OCI-LY7 (cell line): ENCODE data around the gene SYT7. TPM values are rescaled to one million over a fixed set of nuclear protein-coding genes. Genes with fewer than 3 reads are reported as not detected.

Experiments
- BruUV-seq: library from RNA; stranded (reverse); fragments of 400-500 nt; replicated peaks from 2 replicates; lab custom pipeline; 2021; lab: Mats Ljungman, UMichigan
- CTCF ChIA-PET: fragments of 300-600 bp; sonication (Branson Sonifier 250); formaldehyde crosslinking; loops from one replicate; lab custom pipeline; 2022; ENCODE audit warnings: antibody characterized with exemption; ENCODE audit not compliant: unreplicated experiment; lab: Charles Lee
- POLR2A ChIA-PET: fragments of 300-600 bp; sonication (Branson Sonifier 250); formaldehyde crosslinking; loops from one replicate; lab custom pipeline; 2022; ENCODE audit warnings: antibody characterized with exemption; lab: Charles Lee
- DNase-seq: peaks from one replicate; pipeline ENCODE4 v3.0.0-alpha.2; 2015; ENCODE audit warnings: low spot score
- H2AFZ ChIP-seq: fragments of 200-600 bp; sonication (generic), shearing (Covaris generic); 2 replicates; pipeline ENCODE4 v1.6.1; 2014; ENCODE audit warnings: mild to moderate bottlenecking, antibody characterized with exemption, low read length, moderate library complexity
- H3K27ac ChIP-seq: fragments of 200-600 bp; sonication (generic); 2 replicates; pipeline ENCODE4 v1.5.1; 2014; ENCODE audit warnings: mixed run types, low read depth, mild to moderate bottlenecking, moderate library complexity, low read length, inconsistent platforms; ENCODE audit not compliant: poor library complexity, severe bottlenecking
- H3K36me3 ChIP-seq: fragments of 200-600 bp; sonication (generic); 2 replicates; pipeline ENCODE4 v1.6.1; 2014; ENCODE audit warnings: mild to moderate bottlenecking, antibody characterized with exemption, low read length, moderate library complexity, mixed read lengths; ENCODE audit not compliant: insufficient read depth
- H3K4me1 ChIP-seq: fragments of 200-600 bp; sonication (generic); 2 replicates; pipeline ENCODE4 v1.5.1; 2014; ENCODE audit warnings: mild to moderate bottlenecking, low read length; ENCODE audit not compliant: insufficient read depth, poor library complexity, severe bottlenecking
- H3K4me2 ChIP-seq: fragments of 200-600 bp; sonication (generic); 2 replicates; pipeline ENCODE4 v1.6.1; 2014; ENCODE audit warnings: mild to moderate bottlenecking, low read length
- H3K4me3 ChIP-seq: fragments of 200-600 bp; sonication (generic); 2 replicates; pipeline ENCODE4 v1.5.1; 2014; ENCODE audit warnings: mild to moderate bottlenecking, low read depth, low read length; ENCODE audit not compliant: poor library complexity, severe bottlenecking
- H3K79me2 ChIP-seq: fragments of 200-600 bp; sonication (generic); 2 replicates; pipeline ENCODE4 v1.6.1; 2016; ENCODE audit warnings: low read depth, mild to moderate bottlenecking, low read length, moderate library complexity, mixed read lengths; ENCODE audit not compliant: insufficient read depth
- H3K9me2 ChIP-seq: fragments of 200-600 bp; sonication (generic); 2 replicates; pipeline ENCODE4 v1.6.1; 2016; ENCODE audit warnings: mild to moderate bottlenecking, low read length, mixed read lengths; ENCODE audit not compliant: insufficient read depth
- H3K9me3 ChIP-seq: fragments of 200-600 bp; sonication (generic); 2 replicates; pipeline ENCODE4 v1.6.1; 2014; ENCODE audit warnings: mild to moderate bottlenecking, mixed run types, low read length, mixed read lengths
- H4K20me1 ChIP-seq: fragments of 200-600 bp; sonication (generic); 2 replicates; pipeline ENCODE4 v1.6.1; 2014; ENCODE audit warnings: mild to moderate bottlenecking, antibody characterized with exemption, low read length, moderate library complexity, mixed read lengths; ENCODE audit not compliant: insufficient read depth
- CTCF ChIP-seq: fragments of 200-600 bp; sonication (generic); conservative IDR thresholded peaks from 2 replicates; pipeline ENCODE4 v1.5.1; 2014; ENCODE audit warnings: mild to moderate bottlenecking, antibody characterized with exemption, low read length, moderate library complexity, mixed read lengths
- EZH2phosphoT487 ChIP-seq: fragments of 200-600 bp; sonication (generic); IDR thresholded peaks from 2 replicates; pipeline ENCODE4 v1.6.1; 2018; ENCODE audit warnings: low read depth, borderline replicate concordance, mild to moderate bottlenecking, mixed run types, antibody characterized with exemption, low read length, moderate library complexity, mixed read lengths
- intact Hi-C: fragments of 100-400 bp; cut with micrococcal nuclease; formaldehyde crosslinking; loops from one replicate; pipeline ENCODE4 v1.10.0; 2022; ENCODE audit not compliant: unreplicated experiment
- total RNA-seq, 2 experiments: library from RNA; depleted of rRNA in 1 of 2; stranded (reverse); fragments of >200 nt in 1 of 2; shearing (Covaris generic) in 1 of 2; gene quantifications; 2 replicates each; pipeline ENCODE4 v1.2.3, GENCODE V29; 2014 to 2022

Gene SYT7
- total RNA-seq, 2 experiments from 2014 or later = not detected

GRCh38 chr11:61512435-61512834, 68.4 kb downstream of the SYT7 start:
- BruUV-seq = no TSS peak
- Histone ChIP-seq H3K36me3 (no peaks in the 10 kb centered on the region), H3K4me2 (no peak overlapping the region), H2AFZ (no peak overlapping the region), H3K79me2 (no peaks in the 10 kb centered on the region), H3K9me3 (no peaks in the 10 kb centered on the region), H3K27ac (no peak overlapping the region), H4K20me1 (no peaks in the 10 kb centered on the region), H3K4me3 (no peak overlapping the region), H3K4me1 (no peaks in the 10 kb centered on the region), H3K9me2 (no peaks in the 10 kb centered on the region)
- ChIA-PET POLR2A (no interaction called here), CTCF (interaction anchor here (0.6 kb wide), 1 partner anchor 51 kb away, joined by 5 read pairs; no protein-coding TSS in a partner anchor)
- DNase-seq = no peak
- intact Hi-C loops = no loop called here
- TF ChIP-seq CTCF (no peak), EZH2phosphoT487 (no peak)

- BruUV-seq = no TSS peak
- Histone ChIP-seq H3K9me2 (no peaks in the 10 kb centered on the region), H3K27ac (no peak overlapping the region), H3K4me2 (no peak overlapping the region), H2AFZ (no peak overlapping the region), H4K20me1 (no peaks in the 10 kb centered on the region), H3K4me3 (no peak overlapping the region), H3K4me1 (no peaks in the 10 kb centered on the region), H3K9me3 (no peaks in the 10 kb centered on the region), H3K36me3 (no peaks in the 10 kb centered on the region), H3K79me2 (no peaks in the 10 kb centered on the region)
- no peak for TF ChIP-seq EZH2phosphoT487
- no peak for TF ChIP-seq CTCF
- ChIA-PET CTCF (no interaction called here), POLR2A (no interaction called here)
- DNase-seq = no peak
- intact Hi-C loops = no loop called here
These were observed 69.5 kb downstream of the SYT7 start for GRCh38 chr11:61511383-61511782.

- Histone ChIP-seq H3K4me1 (no peaks in the 10 kb centered on the region), H3K79me2 (no peaks in the 10 kb centered on the region), H3K27ac (no peak overlapping the region), H2AFZ (no peak overlapping the region), H3K9me2 (no peaks in the 10 kb centered on the region), H4K20me1 (no peaks in the 10 kb centered on the region), H3K36me3 (no peaks in the 10 kb centered on the region), H3K4me3 (no peak overlapping the region), H3K9me3 (no peaks in the 10 kb centered on the region), H3K4me2 (no peak overlapping the region)
- no peak for DNase-seq
- CTCF ChIA-PET = no interaction called here
- no TSS peak for BruUV-seq
- TF ChIP-seq EZH2phosphoT487 (no peak), CTCF (no peak)
- intact Hi-C loops = no loop called here
- POLR2A ChIA-PET = no interaction called here
These were observed 69.9 kb downstream of the SYT7 start for GRCh38 chr11:61510974-61511373.
